Liver (tissue), 9 donors: ENCODE results near the gene PIP5KL1. TPM values are rescaled to one million over a fixed set of nuclear protein-coding genes. Genes with fewer than 3 reads are reported as not detected.

ENCODE experiments used
- DNase-seq: peaks from one replicate; pipeline ENCODE4 v3.0.0-alpha.2; 2017; ENCODE audit warnings: low spot score
- H3K27ac ChIP-seq, 2 donors: one replicate each; pipeline ENCODE4 v1.7.0; 2013; ENCODE audit warnings: inconsistent platforms in 2 of 2, low read length in 2 of 2, control low read depth in 1 of 2, low read depth in 1 of 2, mild to moderate bottlenecking in 1 of 2
- H3K27me3 ChIP-seq, 4 donors: one replicate each; pipeline versions ENCODE4 v1.6.1 to v1.7.0; 2013; ENCODE audit warnings: low read length in 3 of 4, inconsistent platforms in 1 of 4, mild to moderate bottlenecking in 1 of 4, moderate library complexity in 1 of 4; ENCODE audit not compliant: control insufficient read depth in 4 of 4, insufficient read depth in 4 of 4
- H3K36me3 ChIP-seq, 4 donors: one replicate each; pipeline versions ENCODE4 v1.6.1 to v1.7.0; 2013; ENCODE audit warnings: low read length in 3 of 4, mild to moderate bottlenecking in 3 of 4, low read depth in 1 of 4, moderate library complexity in 1 of 4; ENCODE audit not compliant: control insufficient read depth in 4 of 4, insufficient read depth in 3 of 4
- H3K4me1 ChIP-seq, 4 donors: one replicate each; pipeline versions ENCODE4 v1.6.1 to v1.7.0; 2013; ENCODE audit warnings: low read length in 3 of 4, mild to moderate bottlenecking in 3 of 4, moderate library complexity in 1 of 4; ENCODE audit not compliant: control insufficient read depth in 4 of 4, insufficient read depth in 4 of 4
- H3K4me3 ChIP-seq, 3 donors: one replicate each; pipeline versions ENCODE4 v1.6.1 to v1.7.0; 2013; ENCODE audit warnings: low read length in 3 of 3, control low read depth in 1 of 3, low read depth in 1 of 3, mild to moderate bottlenecking in 1 of 3
- H3K9ac ChIP-seq, 2 donors: one replicate each; pipeline ENCODE4 v1.7.0; 2013; ENCODE audit warnings: low read length in 2 of 2, mild to moderate bottlenecking in 2 of 2, moderate library complexity in 2 of 2, control low read depth in 1 of 2, low read depth in 1 of 2
- H3K9me3 ChIP-seq, 4 donors: one replicate each; pipeline versions ENCODE4 v1.6.1 to v1.7.0; 2013; ENCODE audit warnings: low read length in 3 of 4; ENCODE audit not compliant: control insufficient read depth in 4 of 4
- FOXA2 ChIP-seq: IDR thresholded peaks from 2 replicates; pipeline ENCODE4 v1.6.1; 2016; ENCODE audit warnings: antibody characterized with exemption
- HNF4G ChIP-seq: IDR thresholded peaks from 2 replicates; pipeline ENCODE4 v1.6.1; 2016; ENCODE audit warnings: antibody characterized with exemption
- JUND ChIP-seq, 2 donors: IDR thresholded peaks; 2 replicates each; pipeline ENCODE4 v1.6.1; 2016; ENCODE audit warnings: antibody characterized with exemption in 2 of 2
- YY1 ChIP-seq: IDR thresholded peaks from 2 replicates; pipeline ENCODE4 v1.6.1; 2016; ENCODE audit warnings: antibody characterized with exemption, mild to moderate bottlenecking
- WGBS: extraction: QIAGEN DNeasy Blood & Tissue Kit; methylation state at CpG from one replicate; pipeline ENCODE4 v1.1.7; 2013; 5-methylcytosine and 5-hydroxymethylcytosine counted together
- polyA plus RNA-seq, 2 donors: library from polyadenylated mRNA; stranded (reverse) in 1 of 2; unstranded in 1 of 2; fragments of 200-250 nt in 1 of 2; fragments of >200 nt in 1 of 2; fragmentation: Nextera tagmentation in 1 of 2; extraction: Ambion mirVana in 1 of 2; gene quantifications; one replicate each; pipeline versions ENCODE4 v1.2.1 to v1.2.3, GENCODE V29; 2013 to 2015
- total RNA-seq, 2 donors: library from RNA; depleted of rRNA; stranded (reverse); fragments of >200 nt; gene quantifications; one replicate each; pipeline ENCODE4 v1.2.3, GENCODE V29; 2014
- TF ChIP-seq, protein P1 (sequence below): IDR thresholded peaks from 2 replicates; pipeline ENCODE4 v1.6.1; 2016; ENCODE audit warnings: antibody characterized with exemption, mild to moderate bottlenecking
- TF ChIP-seq, protein P2 (sequence below): IDR thresholded peaks from 2 replicates; pipeline ENCODE4 v1.6.1; 2016; ENCODE audit warnings: antibody characterized with exemption
- TF ChIP-seq, protein P3 (sequence below): IDR thresholded peaks from 2 replicates; pipeline ENCODE4 v1.6.1; 2016; ENCODE audit warnings: antibody characterized with exemption
- TF ChIP-seq, protein P4 (sequence below): fragments of 150-350 bp; IDR thresholded peaks from 2 replicates; pipeline ENCODE4 v1.5.1; 2017; ENCODE audit warnings: improper control_type of control experiment, low read depth, low read length; ENCODE audit not compliant: missing input control
- donor health status: healthy.
- donor health status: healthy.
- donor health status: healthy.
- donor health status: healthy.
- donor health status: healthy.

PIP5KL1 gene
- total and polyA plus RNA-seq, 4 donors = 0.06 to 1.5 (median 0.49) TPM

DNA sequence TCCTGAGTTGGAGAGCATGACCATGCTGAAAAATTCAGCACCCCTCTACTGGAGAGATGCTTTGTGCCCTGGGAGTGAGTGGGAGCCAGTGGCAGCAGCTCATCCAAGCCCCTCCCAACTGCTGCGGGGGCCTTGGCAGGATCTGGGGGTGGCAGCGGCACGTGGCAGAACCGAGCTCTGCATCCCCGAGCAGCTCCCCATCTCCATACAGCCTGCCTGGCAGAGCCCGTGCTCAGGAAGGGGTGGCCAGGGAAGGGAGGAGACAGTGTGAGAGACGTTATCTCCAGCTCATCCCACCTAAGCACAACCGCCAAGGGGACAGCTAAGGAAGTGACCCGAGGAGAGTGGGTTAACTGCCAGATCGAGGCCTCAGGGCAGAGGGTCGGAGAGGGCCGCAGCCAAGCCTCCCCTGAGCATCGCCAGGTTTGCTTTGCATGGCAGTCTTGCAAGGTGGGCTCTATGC lies 24.3 kb upstream of the PIP5KL1 start:
- no peaks in the 10 kb centered on the region for H3K27me3 ChIP-seq
- peaks cover 0 to under 1% (median 0%) of the 10 kb centered on the region in 4 donors for H3K36me3 ChIP-seq
- TF ChIP-seq, protein P1, sequence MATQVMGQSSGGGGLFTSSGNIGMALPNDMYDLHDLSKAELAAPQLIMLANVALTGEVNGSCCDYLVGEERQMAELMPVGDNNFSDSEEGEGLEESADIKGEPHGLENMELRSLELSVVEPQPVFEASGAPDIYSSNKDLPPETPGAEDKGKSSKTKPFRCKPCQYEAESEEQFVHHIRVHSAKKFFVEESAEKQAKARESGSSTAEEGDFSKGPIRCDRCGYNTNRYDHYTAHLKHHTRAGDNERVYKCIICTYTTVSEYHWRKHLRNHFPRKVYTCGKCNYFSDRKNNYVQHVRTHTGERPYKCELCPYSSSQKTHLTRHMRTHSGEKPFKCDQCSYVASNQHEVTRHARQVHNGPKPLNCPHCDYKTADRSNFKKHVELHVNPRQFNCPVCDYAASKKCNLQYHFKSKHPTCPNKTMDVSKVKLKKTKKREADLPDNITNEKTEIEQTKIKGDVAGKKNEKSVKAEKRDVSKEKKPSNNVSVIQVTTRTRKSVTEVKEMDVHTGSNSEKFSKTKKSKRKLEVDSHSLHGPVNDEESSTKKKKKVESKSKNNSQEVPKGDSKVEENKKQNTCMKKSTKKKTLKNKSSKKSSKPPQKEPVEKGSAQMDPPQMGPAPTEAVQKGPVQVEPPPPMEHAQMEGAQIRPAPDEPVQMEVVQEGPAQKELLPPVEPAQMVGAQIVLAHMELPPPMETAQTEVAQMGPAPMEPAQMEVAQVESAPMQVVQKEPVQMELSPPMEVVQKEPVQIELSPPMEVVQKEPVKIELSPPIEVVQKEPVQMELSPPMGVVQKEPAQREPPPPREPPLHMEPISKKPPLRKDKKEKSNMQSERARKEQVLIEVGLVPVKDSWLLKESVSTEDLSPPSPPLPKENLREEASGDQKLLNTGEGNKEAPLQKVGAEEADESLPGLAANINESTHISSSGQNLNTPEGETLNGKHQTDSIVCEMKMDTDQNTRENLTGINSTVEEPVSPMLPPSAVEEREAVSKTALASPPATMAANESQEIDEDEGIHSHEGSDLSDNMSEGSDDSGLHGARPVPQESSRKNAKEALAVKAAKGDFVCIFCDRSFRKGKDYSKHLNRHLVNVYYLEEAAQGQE = peak; percentile 46
- TF ChIP-seq YY1 = no peak
- H3K9me3 ChIP-seq = no peaks in the 10 kb centered on the region
- H3K4me1 ChIP-seq = peaks cover 9 to 42% (median 30%) of the 10 kb centered on the region in 4 donors
- peak overlapping the region in 1 of 2 donors; percentile 37 for H3K9ac ChIP-seq
- DNase-seq = no peak
- WGBS = 72% methylated on average over 13 of the region's 13 CpGs
- peak overlapping the region; percentile 49 to 88 for H3K27ac ChIP-seq
- no peak overlapping the region for H3K4me3 ChIP-seq

DNA sequence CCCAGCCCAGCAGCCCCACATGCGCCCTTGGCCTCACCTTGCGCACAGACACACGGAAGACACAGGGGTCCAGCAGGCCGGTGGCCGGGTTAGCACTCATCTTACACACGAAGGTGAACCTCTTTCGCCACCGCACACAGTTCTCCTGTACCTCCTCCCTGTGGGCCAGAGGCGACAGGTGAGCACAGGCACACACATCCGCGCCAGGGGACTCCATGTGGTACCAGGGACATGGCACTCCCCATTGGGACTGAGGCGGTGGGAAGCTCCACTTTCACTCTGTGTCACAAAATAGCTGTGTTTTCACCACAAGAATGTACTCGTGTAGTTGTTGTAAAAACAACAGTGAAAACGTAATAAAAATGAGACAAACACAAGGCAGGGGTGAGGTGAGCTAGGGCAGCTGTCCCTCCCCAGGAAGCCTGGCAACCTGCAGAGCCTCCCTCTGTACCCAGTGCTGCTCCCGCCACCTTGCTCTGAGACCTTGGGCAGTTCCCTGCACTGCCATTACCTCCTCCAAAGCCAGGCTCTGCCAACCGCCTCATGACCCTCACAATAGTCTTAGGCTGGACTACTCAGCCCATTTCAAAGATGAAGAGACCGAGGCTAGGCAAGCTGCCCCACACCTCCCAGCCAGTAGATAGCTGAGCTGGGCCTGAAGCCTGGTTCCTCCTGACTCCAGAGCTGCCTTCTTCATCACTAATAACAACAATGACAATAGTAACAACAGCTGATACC lies 23.4 kb upstream of the PIP5KL1 start:
- peaks cover 0 to 5% (median 0%) of the 10 kb centered on the region in 4 donors for H3K36me3 ChIP-seq
- H3K27me3 ChIP-seq = no peaks in the 10 kb centered on the region
- H3K27ac ChIP-seq = no peak overlapping the region
- no peak for DNase-seq
- H3K4me1 ChIP-seq = peaks cover 9 to 42% (median 30%) of the 10 kb centered on the region in 4 donors
- H3K9ac ChIP-seq = no peak overlapping the region
- H3K9me3 ChIP-seq = no peaks in the 10 kb centered on the region
- TF ChIP-seq HNF4G = no peak
- TF ChIP-seq, protein P2, sequence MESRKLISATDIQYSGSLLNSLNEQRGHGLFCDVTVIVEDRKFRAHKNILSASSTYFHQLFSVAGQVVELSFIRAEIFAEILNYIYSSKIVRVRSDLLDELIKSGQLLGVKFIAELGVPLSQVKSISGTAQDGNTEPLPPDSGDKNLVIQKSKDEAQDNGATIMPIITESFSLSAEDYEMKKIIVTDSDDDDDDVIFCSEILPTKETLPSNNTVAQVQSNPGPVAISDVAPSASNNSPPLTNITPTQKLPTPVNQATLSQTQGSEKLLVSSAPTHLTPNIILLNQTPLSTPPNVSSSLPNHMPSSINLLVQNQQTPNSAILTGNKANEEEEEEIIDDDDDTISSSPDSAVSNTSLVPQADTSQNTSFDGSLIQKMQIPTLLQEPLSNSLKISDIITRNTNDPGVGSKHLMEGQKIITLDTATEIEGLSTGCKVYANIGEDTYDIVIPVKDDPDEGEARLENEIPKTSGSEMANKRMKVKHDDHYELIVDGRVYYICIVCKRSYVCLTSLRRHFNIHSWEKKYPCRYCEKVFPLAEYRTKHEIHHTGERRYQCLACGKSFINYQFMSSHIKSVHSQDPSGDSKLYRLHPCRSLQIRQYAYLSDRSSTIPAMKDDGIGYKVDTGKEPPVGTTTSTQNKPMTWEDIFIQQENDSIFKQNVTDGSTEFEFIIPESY = no peak
- TF ChIP-seq, protein P3, sequence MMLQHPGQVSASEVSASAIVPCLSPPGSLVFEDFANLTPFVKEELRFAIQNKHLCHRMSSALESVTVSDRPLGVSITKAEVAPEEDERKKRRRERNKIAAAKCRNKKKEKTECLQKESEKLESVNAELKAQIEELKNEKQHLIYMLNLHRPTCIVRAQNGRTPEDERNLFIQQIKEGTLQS = no peak
- TF ChIP-seq, protein P4, sequence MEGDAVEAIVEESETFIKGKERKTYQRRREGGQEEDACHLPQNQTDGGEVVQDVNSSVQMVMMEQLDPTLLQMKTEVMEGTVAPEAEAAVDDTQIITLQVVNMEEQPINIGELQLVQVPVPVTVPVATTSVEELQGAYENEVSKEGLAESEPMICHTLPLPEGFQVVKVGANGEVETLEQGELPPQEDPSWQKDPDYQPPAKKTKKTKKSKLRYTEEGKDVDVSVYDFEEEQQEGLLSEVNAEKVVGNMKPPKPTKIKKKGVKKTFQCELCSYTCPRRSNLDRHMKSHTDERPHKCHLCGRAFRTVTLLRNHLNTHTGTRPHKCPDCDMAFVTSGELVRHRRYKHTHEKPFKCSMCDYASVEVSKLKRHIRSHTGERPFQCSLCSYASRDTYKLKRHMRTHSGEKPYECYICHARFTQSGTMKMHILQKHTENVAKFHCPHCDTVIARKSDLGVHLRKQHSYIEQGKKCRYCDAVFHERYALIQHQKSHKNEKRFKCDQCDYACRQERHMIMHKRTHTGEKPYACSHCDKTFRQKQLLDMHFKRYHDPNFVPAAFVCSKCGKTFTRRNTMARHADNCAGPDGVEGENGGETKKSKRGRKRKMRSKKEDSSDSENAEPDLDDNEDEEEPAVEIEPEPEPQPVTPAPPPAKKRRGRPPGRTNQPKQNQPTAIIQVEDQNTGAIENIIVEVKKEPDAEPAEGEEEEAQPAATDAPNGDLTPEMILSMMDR = no peak
- TF ChIP-seq JUND (IDR thresholded peaks at IDR 0.05) = no peak
- TF ChIP-seq FOXA2 = no peak
- 89% methylated on average over 17 of the region's 17 CpGs for WGBS
- H3K4me3 ChIP-seq = no peak overlapping the region
